NOMO-1 treated with dmso at 0.1 percent for 144 hours (cell line): ENCODE results near the gene TRIM5.

ENCODE experiments used
- DNase-seq: peaks from one replicate; lab custom pipeline; 2025; ENCODE audit not compliant: unreplicated experiment; lab: John Stamatoyannopoulos, UW

The TRIM5 gene

DNA sequence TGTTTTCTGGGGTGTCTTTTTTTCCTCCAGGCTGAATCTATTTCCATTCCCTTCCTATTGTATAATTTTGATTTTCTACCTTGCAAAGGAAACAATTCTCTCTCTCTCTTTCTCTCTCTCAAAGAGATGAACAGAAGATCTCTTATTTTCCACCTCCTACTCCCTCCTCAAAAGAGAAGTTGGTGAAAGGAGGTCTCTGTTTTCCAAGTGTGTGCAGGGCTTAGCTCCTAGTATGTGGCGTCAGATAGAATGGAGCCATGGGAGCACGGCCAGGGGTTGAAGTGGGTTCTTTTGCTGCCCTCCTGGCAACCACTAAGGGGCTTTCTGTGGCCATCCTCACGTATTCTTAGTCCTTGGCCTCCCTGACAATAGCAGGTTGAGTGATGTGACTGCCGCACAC, 59.6 kb downstream of the TRIM5 start:
- no peak for DNase-seq

DNA sequence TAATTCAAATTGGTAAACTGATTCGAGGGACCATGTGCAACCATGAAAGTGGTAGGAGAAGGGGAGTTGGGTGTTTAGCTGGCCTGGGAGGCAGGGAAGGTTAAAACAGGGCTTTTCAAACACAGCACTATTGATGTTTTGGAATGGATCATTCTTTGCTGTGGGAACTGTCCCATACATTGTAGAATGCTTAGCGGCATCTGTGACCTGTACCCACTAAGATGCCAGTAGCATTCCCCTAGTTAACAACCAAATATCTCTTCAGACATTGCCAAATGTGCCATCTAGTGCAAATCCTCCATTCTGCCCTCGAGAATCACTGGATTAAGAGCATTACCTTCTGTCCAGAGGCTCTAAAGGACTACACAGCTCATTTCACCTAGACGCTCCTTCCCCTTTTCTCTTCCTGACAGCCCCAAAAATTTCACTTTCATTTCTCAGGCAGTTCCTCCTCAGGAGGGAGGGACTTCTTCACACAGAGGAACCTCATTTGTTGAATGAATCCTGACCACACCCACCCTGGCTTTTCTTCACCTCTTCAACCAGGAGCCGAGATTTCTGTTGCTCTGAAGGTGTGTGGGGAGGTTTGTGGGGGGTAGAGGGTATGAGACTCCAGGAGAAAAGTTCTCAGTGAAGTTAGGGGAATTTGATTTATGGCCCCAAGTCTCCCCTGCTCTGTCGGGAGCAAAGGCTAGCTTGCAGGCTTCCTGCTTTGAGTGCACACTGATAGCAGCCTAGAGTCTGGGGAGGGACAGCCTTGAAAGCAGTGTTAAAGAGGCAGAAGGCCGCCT, 60.2 kb downstream of the TRIM5 start, which contains the start of gene TRIM34:
Gene TRIM34 (plus strand): TSS at position 513 of the 791 bp plus-strand sequence. CDS start 7,331 bp downstream, outside the sequence.
- DNase-seq: peak; percentile 92

DNA sequence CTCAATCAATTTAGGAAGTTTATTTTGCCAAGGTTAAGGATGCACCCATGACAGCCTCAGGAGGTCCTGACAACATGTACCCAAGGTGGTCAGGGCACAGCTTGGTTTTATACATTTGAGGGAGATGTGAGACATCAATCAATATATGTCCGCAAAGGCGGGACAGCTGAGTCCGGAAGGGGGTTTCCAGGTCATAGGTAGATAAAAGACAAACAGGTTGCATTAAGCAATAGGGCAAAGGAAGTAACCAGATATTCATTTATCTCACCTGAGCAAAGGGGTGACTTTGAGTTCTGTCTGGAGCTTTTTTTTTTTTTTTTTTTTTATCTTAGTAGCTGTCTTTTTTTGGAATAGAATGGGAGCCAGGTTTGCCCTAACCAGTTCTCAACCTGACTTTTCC, 62.1 kb downstream of the TRIM5 start:
- DNase-seq: no peak

GRCh38 chr11:5621580-5621979, 63.3 kb downstream of the TRIM5 start:
- DNase-seq: no peak

- no peak for DNase-seq
These were observed 64.0 kb downstream of the TRIM5 start for GRCh38 chr11:5620651-5621521.

DNA sequence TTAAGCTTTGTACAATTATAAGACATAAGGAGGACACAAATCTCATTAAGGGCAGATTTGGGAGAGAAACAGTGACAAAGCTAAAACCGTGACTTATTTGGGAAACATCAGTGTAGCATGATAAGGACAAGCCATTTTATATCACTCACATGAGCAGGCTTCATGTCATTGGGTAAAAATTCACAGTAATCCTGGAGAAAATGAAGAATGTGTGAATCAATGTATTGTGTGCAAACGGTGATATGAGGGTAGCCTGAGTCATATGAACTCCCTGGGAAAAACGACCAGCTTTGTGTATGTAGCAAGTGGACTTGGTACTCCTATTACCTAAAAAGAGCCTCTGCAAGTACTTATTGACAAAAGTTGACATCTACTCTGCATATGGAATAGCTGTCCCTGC, 66.1 kb downstream of the TRIM5 start:
- DNase-seq: no peak
